HEK293 (cell line): Measurements from ENCODE around the gene RINL.

Experiments used
- CTCF ChIA-PET: fragments of 350-600 bp; formaldehyde crosslinking; extraction: SDS; loops from one replicate; lab custom pipeline; 2021; ENCODE audit warnings: antibody characterized with exemption; lab: Yijun Ruan, JAX
- POLR2A ChIA-PET: fragments of 300-600 bp; formaldehyde crosslinking; extraction: SDS; loops from one replicate; lab custom pipeline; 2020; ENCODE audit warnings: antibody characterized with exemption, inconsistent platforms; lab: Yijun Ruan, JAX
- H3K27ac ChIP-seq: fragments of 200-500 bp; sonication (Bioruptor generic); 2 replicates; pipeline ENCODE4 v1.5.1; 2014; ENCODE audit warnings: low read depth, low read length, control low read depth, inconsistent platforms; ENCODE audit errors: extremely low read depth
- H3K36me3 ChIP-seq, 2 experiments: fragments of 200-500 bp in 1 of 2; sonication (Bioruptor generic) in 1 of 2; 1 replicate in 1 of 2; 2 replicates in 1 of 2; pipeline ENCODE4 v1.5.1; 2014 to 2017; ENCODE audit warnings: inconsistent platforms in 2 of 2, low read length in 2 of 2; ENCODE audit not compliant: control insufficient read depth in 2 of 2, insufficient read depth in 1 of 2
- H3K4me1 ChIP-seq: fragments of 200-500 bp; sonication (Bioruptor generic); 2 replicates; pipeline ENCODE4 v1.5.1; 2014; ENCODE audit warnings: mild to moderate bottlenecking, low read length, inconsistent platforms; ENCODE audit not compliant: control insufficient read depth, insufficient read depth
- H3K4me3 ChIP-seq: 2 replicates; pipeline ENCODE4 v1.5.1; 2011; ENCODE audit warnings: low read depth, mild to moderate bottlenecking, control low read depth, low read length, moderate library complexity
- H3K9me3 ChIP-seq: fragments of 200-500 bp; sonication (Bioruptor generic); 2 replicates; pipeline ENCODE4 v1.5.1; 2014; ENCODE audit warnings: low read depth, low read length, inconsistent platforms; ENCODE audit not compliant: control insufficient read depth, insufficient read depth
- GLI2 ChIP-seq: fragments of 450-650 bp; formaldehyde crosslinking; IDR thresholded peaks from 2 replicates; pipeline ENCODE4; 2017; ENCODE audit warnings: missing biosample characterization, missing genetic modification characterization, low read depth, borderline replicate concordance
- HOXA7 ChIP-seq: sonication (generic); formaldehyde crosslinking; IDR thresholded peaks from 2 replicates; pipeline ENCODE4 v1.8.1; 2022; ENCODE audit warnings: missing genetic modification reagents, borderline replicate concordance
- HOXD13 ChIP-seq: sonication (generic); formaldehyde crosslinking; IDR thresholded peaks from 2 replicates; pipeline ENCODE4 v1.8.0; 2022; ENCODE audit warnings: missing genetic modification reagents, borderline replicate concordance
- RBAK ChIP-seq: fragments of 450-650 bp; formaldehyde crosslinking; IDR thresholded peaks from 2 replicates; pipeline ENCODE4 v1.5.1; 2016; ENCODE audit warnings: missing biosample characterization, missing genetic modification characterization
- SCRT1 ChIP-seq: fragments of 450-650 bp; formaldehyde crosslinking; IDR thresholded peaks from 2 replicates; pipeline ENCODE4 v1.5.1; 2016; ENCODE audit warnings: missing biosample characterization, missing genetic modification characterization, borderline replicate concordance
- SETDB1 ChIP-seq: IDR thresholded peaks from one replicate; pipeline ENCODE4 v1.6.1; 2017; ENCODE audit warnings: mild to moderate bottlenecking, low read length, moderate library complexity, mixed read lengths; ENCODE audit not compliant: insufficient read length
- SP7 ChIP-seq: fragments of 450-650 bp; formaldehyde crosslinking; IDR thresholded peaks from 2 replicates; pipeline ENCODE4 v1.5.1; 2016; ENCODE audit warnings: missing biosample characterization, missing genetic modification characterization
- WT1 ChIP-seq: fragments of 450-650 bp; formaldehyde crosslinking; IDR thresholded peaks from 2 replicates; pipeline ENCODE4 v1.5.1; 2016; ENCODE audit warnings: missing biosample characterization, missing genetic modification characterization
- ZFP41 ChIP-seq: fragments of 450-650 bp; formaldehyde crosslinking; IDR thresholded peaks from 2 replicates; pipeline ENCODE4 v1.5.1; 2016; ENCODE audit warnings: missing biosample characterization, missing genetic modification characterization, borderline replicate concordance
- ZNF121 ChIP-seq: fragments of 450-650 bp; formaldehyde crosslinking; IDR thresholded peaks from 2 replicates; pipeline ENCODE4 v1.5.1; 2016; ENCODE audit warnings: missing biosample characterization, missing genetic modification characterization
- ZNF132 ChIP-seq: fragments of 450-650 bp; formaldehyde crosslinking; IDR thresholded peaks from 2 replicates; pipeline ENCODE4 v1.5.1; 2017; ENCODE audit warnings: missing biosample characterization, missing genetic modification characterization, borderline replicate concordance
- ZNF169 ChIP-seq: fragments of 450-650 bp; formaldehyde crosslinking; IDR thresholded peaks from 2 replicates; pipeline ENCODE4 v1.5.1; 2016; ENCODE audit warnings: missing biosample characterization, missing genetic modification characterization
- ZNF174 ChIP-seq: fragments of 450-650 bp; formaldehyde crosslinking; IDR thresholded peaks from 2 replicates; pipeline ENCODE4 v1.5.0; 2017; ENCODE audit warnings: missing biosample characterization, mild to moderate bottlenecking, missing genetic modification characterization
- ZNF202 ChIP-seq: fragments of 450-650 bp; formaldehyde crosslinking; IDR thresholded peaks from 2 replicates; pipeline ENCODE4 v1.5.1; 2016; ENCODE audit warnings: missing biosample characterization, missing genetic modification characterization, borderline replicate concordance
- ZNF266 ChIP-seq: fragments of 450-650 bp; formaldehyde crosslinking; IDR thresholded peaks from 2 replicates; pipeline ENCODE4 v1.5.1; 2016; ENCODE audit warnings: missing biosample characterization, missing genetic modification characterization, low read depth
- ZNF324 ChIP-seq: fragments of 450-650 bp; formaldehyde crosslinking; IDR thresholded peaks from 2 replicates; pipeline ENCODE4 v1.5.1; 2016; ENCODE audit warnings: missing biosample characterization, missing genetic modification characterization
- ZNF404 ChIP-seq: fragments of 450-650 bp; formaldehyde crosslinking; IDR thresholded peaks from 2 replicates; pipeline ENCODE4 v1.5.1; 2017; ENCODE audit warnings: missing biosample characterization, missing genetic modification characterization
- ZNF621 ChIP-seq: fragments of 450-650 bp; formaldehyde crosslinking; IDR thresholded peaks from 2 replicates; pipeline ENCODE4 v1.5.1; 2017; ENCODE audit warnings: missing biosample characterization, missing genetic modification characterization
- ZNF664 ChIP-seq: fragments of 450-650 bp; formaldehyde crosslinking; IDR thresholded peaks from 2 replicates; pipeline ENCODE4 v1.5.1; 2016; ENCODE audit warnings: missing biosample characterization, missing genetic modification characterization
- ZNF701 ChIP-seq: fragments of 450-650 bp; formaldehyde crosslinking; IDR thresholded peaks from 2 replicates; pipeline ENCODE4 v1.5.1; 2016; ENCODE audit warnings: missing biosample characterization, missing genetic modification characterization
- ZNF830 ChIP-seq: fragments of 450-650 bp; IDR thresholded peaks from 2 replicates; pipeline ENCODE4 v1.5.0; 2018; ENCODE audit warnings: missing biosample characterization, missing genetic modification characterization, low read depth, mild to moderate bottlenecking, moderate library complexity
- TF ChIP-seq, protein P1 (sequence below): fragments of 450-650 bp; formaldehyde crosslinking; IDR thresholded peaks from 2 replicates; pipeline ENCODE4 v1.5.1; 2016; ENCODE audit warnings: missing biosample characterization, missing genetic modification characterization
- TF ChIP-seq, protein P2 (sequence below): fragments of 450-650 bp; formaldehyde crosslinking; IDR thresholded peaks from 2 replicates; pipeline ENCODE4 v1.5.1; 2016; ENCODE audit warnings: missing biosample characterization, missing genetic modification characterization
- TF ChIP-seq, protein P3 (sequence below): fragments of 450-650 bp; formaldehyde crosslinking; IDR thresholded peaks from 2 replicates; pipeline ENCODE4 v1.5.1; 2016; ENCODE audit warnings: missing biosample characterization, missing genetic modification characterization
- TF ChIP-seq, protein P4 (sequence below): fragments of 450-650 bp; formaldehyde crosslinking; IDR thresholded peaks from 2 replicates; pipeline ENCODE4 v1.5.1; 2016; ENCODE audit warnings: missing biosample characterization, missing genetic modification characterization
- TF ChIP-seq, protein P5 (sequence below): fragments of 450-650 bp; formaldehyde crosslinking; IDR thresholded peaks from 2 replicates; pipeline ENCODE4 v1.5.1; 2016; ENCODE audit warnings: missing biosample characterization, missing genetic modification characterization
- TF ChIP-seq, protein P6 (sequence below): fragments of 450-650 bp; formaldehyde crosslinking; IDR thresholded peaks from 2 replicates; pipeline ENCODE4 v1.5.1; 2016; ENCODE audit warnings: missing biosample characterization, missing genetic modification characterization
- TF ChIP-seq, protein P7 (sequence below): fragments of 450-650 bp; formaldehyde crosslinking; IDR thresholded peaks from 2 replicates; pipeline ENCODE4 v1.5.1; 2016; ENCODE audit warnings: missing biosample characterization, missing genetic modification characterization

Gene RINL

DNA sequence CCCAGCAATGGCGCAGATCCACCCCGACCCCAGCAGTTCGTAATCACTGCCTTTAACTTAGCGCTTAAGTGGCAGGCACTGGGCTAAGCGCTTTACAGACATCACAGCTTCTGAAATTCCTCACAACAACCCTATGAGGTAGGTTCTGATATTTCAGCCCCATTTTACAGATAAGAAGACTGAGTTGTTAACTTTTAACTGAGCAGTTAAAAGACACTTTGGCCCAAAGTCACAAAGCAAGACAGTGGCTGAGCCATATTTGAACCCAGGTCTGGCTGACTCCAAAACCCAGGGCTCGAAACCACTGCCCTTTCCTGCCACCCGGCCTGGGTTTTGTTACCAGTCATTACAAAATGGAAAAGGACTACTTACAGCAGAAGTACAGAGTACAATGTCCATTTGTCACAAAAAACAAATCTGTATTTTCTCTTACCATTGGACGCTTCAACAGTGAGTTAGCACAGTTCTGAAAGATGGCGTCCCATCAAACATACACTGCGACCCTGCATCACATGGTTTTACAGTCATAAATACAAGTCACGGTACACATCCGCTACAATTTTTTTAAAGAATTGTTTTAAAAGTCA lies 36.8 kb downstream of the RINL start:
- Histone ChIP-seq H3K9me3 (no peaks in the 10 kb centered on the region), H3K27ac (peak overlapping the region; percentile 51; the same call in 1 of the 2 replicates), H3K4me1 (0 out of 2 replicates have a peak, but pooled peaks cover 4% of the 10 kb centered on the region), H3K36me3 (peaks cover 99 to 100% of the 10 kb centered on the region in 2 experiments), H3K4me3 (no peak overlapping the region)
- CTCF ChIA-PET, result interaction anchor here (0.9 to 1.3 kb wide), 4 partner anchors 46 to 89 kb away, joined by 3 to 6 read pairs (median 4); partner anchors contain the start of genes MRPS12 and SARS2
- POLR2A ChIA-PET, result interaction anchor here (1.0 to 4.6 kb wide), 6 partner anchors 8 to 116 kb away, joined by 3 to 67 read pairs (median 4); partner anchors contain the start of genes ECH1, HNRNPL, MRPS12 and SARS2
- TF ChIP-seq HOXA7 (no peak), SCRT1 (tag by site-specific recombination) (no peak), SETDB1 (no peak), ZNF132 (tag by site-specific recombination) (no peak), ZNF830 (tag by site-specific recombination) (no peak), HOXD13 (CRISPR knock-in tag) (no peak), ZNF664 (tag by site-specific recombination) (peak; percentile 99), ZNF324 (tag by site-specific recombination) (no peak), ZNF701 (tag by site-specific recombination) (no peak), SP7 (tag by site-specific recombination) (0 out of 2 replicates have a peak, but pooled peaks have one; percentile 18), ZNF121 (tag by site-specific recombination) (no peak), ZNF202 (tag by site-specific recombination) (no peak), ZNF266 (tag by site-specific recombination) (no peak), ZNF169 (tag by site-specific recombination) (no peak), WT1 (tag by site-specific recombination) (no peak), ZNF621 (no peak), ZNF404 (tag by site-specific recombination) (no peak), ZNF174 (tag by site-specific recombination) (no peak), GLI2 (tag by site-specific recombination) (no peak), RBAK (tag by site-specific recombination) (no peak), ZFP41 (tag by site-specific recombination) (no peak)
- TF ChIP-seq, protein P1, sequence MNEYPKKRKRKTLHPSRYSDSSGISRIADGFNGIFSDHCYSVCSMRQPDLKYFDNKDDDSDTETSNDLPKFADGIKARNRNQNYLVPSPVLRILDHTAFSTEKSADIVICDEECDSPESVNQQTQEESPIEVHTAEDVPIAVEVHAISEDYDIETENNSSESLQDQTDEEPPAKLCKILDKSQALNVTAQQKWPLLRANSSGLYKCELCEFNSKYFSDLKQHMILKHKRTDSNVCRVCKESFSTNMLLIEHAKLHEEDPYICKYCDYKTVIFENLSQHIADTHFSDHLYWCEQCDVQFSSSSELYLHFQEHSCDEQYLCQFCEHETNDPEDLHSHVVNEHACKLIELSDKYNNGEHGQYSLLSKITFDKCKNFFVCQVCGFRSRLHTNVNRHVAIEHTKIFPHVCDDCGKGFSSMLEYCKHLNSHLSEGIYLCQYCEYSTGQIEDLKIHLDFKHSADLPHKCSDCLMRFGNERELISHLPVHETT (tag by site-specific recombination), result no peak
- TF ChIP-seq, protein P2, sequence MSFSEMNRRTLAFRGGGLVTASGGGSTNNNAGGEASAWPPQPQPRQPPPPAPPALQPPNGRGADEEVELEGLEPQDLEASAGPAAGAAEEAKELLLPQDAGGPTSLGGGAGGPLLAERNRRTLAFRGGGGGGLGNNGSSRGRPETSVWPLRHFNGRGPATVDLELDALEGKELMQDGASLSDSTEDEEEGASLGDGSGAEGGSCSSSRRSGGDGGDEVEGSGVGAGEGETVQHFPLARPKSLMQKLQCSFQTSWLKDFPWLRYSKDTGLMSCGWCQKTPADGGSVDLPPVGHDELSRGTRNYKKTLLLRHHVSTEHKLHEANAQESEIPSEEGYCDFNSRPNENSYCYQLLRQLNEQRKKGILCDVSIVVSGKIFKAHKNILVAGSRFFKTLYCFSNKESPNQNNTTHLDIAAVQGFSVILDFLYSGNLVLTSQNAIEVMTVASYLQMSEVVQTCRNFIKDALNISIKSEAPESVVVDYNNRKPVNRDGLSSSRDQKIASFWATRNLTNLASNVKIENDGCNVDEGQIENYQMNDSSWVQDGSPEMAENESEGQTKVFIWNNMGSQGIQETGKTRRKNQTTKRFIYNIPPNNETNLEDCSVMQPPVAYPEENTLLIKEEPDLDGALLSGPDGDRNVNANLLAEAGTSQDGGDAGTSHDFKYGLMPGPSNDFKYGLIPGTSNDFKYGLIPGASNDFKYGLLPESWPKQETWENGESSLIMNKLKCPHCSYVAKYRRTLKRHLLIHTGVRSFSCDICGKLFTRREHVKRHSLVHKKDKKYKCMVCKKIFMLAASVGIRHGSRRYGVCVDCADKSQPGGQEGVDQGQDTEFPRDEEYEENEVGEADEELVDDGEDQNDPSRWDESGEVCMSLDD (tag by site-specific recombination), result no peak
- TF ChIP-seq, protein P3, sequence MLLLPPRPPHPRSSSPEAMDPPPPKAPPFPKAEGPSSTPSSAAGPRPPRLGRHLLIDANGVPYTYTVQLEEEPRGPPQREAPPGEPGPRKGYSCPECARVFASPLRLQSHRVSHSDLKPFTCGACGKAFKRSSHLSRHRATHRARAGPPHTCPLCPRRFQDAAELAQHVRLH (tag by site-specific recombination), result 0 out of 2 replicates have a peak, but pooled peaks have one; percentile 42
- TF ChIP-seq, protein P4, sequence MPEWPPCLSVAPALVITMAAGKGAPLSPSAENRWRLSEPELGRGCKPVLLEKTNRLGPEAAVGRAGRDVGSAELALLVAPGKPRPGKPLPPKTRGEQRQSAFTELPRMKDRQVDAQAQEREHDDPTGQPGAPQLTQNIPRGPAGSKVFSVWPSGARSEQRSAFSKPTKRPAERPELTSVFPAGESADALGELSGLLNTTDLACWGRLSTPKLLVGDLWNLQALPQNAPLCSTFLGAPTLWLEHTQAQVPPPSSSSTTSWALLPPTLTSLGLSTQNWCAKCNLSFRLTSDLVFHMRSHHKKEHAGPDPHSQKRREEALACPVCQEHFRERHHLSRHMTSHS (tag by site-specific recombination), result no peak
- TF ChIP-seq, protein P5, sequence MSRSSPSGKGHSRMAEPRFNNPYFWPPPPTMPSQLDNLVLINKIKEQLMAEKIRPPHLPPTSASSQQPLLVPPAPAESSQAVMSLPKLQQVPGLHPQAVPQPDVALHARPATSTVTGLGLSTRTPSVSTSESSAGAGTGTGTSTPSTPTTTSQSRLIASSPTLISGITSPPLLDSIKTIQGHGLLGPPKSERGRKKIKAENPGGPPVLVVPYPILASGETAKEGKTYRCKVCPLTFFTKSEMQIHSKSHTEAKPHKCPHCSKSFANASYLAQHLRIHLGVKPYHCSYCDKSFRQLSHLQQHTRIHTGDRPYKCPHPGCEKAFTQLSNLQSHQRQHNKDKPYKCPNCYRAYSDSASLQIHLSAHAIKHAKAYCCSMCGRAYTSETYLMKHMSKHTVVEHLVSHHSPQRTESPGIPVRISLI (tag by site-specific recombination), result no peak
- TF ChIP-seq, protein P6, sequence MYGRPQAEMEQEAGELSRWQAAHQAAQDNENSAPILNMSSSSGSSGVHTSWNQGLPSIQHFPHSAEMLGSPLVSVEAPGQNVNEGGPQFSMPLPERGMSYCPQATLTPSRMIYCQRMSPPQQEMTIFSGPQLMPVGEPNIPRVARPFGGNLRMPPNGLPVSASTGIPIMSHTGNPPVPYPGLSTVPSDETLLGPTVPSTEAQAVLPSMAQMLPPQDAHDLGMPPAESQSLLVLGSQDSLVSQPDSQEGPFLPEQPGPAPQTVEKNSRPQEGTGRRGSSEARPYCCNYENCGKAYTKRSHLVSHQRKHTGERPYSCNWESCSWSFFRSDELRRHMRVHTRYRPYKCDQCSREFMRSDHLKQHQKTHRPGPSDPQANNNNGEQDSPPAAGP (tag by site-specific recombination), result no peak
- TF ChIP-seq, protein P7, sequence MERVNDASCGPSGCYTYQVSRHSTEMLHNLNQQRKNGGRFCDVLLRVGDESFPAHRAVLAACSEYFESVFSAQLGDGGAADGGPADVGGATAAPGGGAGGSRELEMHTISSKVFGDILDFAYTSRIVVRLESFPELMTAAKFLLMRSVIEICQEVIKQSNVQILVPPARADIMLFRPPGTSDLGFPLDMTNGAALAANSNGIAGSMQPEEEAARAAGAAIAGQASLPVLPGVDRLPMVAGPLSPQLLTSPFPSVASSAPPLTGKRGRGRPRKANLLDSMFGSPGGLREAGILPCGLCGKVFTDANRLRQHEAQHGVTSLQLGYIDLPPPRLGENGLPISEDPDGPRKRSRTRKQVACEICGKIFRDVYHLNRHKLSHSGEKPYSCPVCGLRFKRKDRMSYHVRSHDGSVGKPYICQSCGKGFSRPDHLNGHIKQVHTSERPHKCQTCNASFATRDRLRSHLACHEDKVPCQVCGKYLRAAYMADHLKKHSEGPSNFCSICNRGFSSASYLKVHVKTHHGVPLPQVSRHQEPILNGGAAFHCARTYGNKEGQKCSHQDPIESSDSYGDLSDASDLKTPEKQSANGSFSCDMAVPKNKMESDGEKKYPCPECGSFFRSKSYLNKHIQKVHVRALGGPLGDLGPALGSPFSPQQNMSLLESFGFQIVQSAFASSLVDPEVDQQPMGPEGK (tag by site-specific recombination), result no peak
